Measurements from ENCODE around the gene CYP2W1.

- TF ChIP-seq POLR2A (IDR thresholded peaks at IDR 0.05) (no peak), CTCF (IDR thresholded peaks at IDR 0.05) (no peak)
These were observed 4.1 kb downstream of the CYP2W1 start for GRCh38 chr7:986766-987751.
